Measurements from ENCODE around the gene S100A6. TPM values are rescaled to one million over a fixed set of nuclear protein-coding genes. Genes with fewer than 3 reads are reported as not detected.
"Not testable (repeated sequence)": the region's sequence is repeated elsewhere in the genome, so short reads cannot be mapped to it uniquely, and the experiment has no call there.

S100A6 gene
- total RNA-seq, 1 experiment from 2014 or later, result 19.2 TPM

GRCh38 chr1:153563991-153564390 is 28.2 kb upstream of the S100A6 start (continued):
- no peak for TF ChIP-seq ZBTB43 (CRISPR knock-in tag; IDR thresholded peaks at IDR 0.05)
- no peak for TF ChIP-seq JAZF1 (CRISPR knock-in tag; IDR thresholded peaks at IDR 0.05)
- TF ChIP-seq PRRX2 (CRISPR knock-in tag; IDR thresholded peaks at IDR 0.05), result no peak
- TF ChIP-seq CREM (CRISPR knock-in tag; IDR thresholded peaks at IDR 0.05), result no peak
- no peak for TF ChIP-seq PREB (CRISPR knock-in tag; IDR thresholded peaks at IDR 0.05; ENCODE audit: borderline replicate concordance)
- no peak for TF ChIP-seq TP53 (CRISPR knock-in tag; IDR thresholded peaks at IDR 0.05)
- TF ChIP-seq NR2C2 (CRISPR knock-in tag; IDR thresholded peaks at IDR 0.05), result no peak
- no peak for TF ChIP-seq ERG (CRISPR knock-in tag; IDR thresholded peaks at IDR 0.05)
- TF ChIP-seq ZNF671 (CRISPR knock-in tag; IDR thresholded peaks at IDR 0.05), result no peak
- no peak for TF ChIP-seq STAT6 (CRISPR knock-in tag; conservative IDR thresholded peaks at IDR 0.05; ENCODE audit: low read depth)
- TF ChIP-seq RORB (CRISPR knock-in tag; IDR thresholded peaks at IDR 0.05), result no peak
- no peak for TF ChIP-seq EMX1 (CRISPR knock-in tag; IDR thresholded peaks at IDR 0.05)
- no peak for TF ChIP-seq SMAD4 (CRISPR knock-in tag; IDR thresholded peaks at IDR 0.05)

GRCh38 chr1:153563483-153563901 is 27.7 kb upstream of the S100A6 start:
- ATAC-seq (no peak), DNase-seq (ENCODE audit: low spot score) (no peak)
- Mint-ChIP-seq H3K4me3 (no peak overlapping the region), H3K27ac (no peak overlapping the region), H3K4me1 (peaks cover 26% of the 10 kb centered on the region), H3K27me3 (ENCODE audit: low read depth) (no peaks in the 10 kb centered on the region; the same call in 1 of the 2 replicates), H3K9me3 (no peaks in the 10 kb centered on the region), H3K36me3 (no peaks in the 10 kb centered on the region)
- ChIA-PET POLR2A (interaction anchor here (1.0 kb wide), 1 partner anchor 17 kb away, joined by 3 read pairs; no protein-coding TSS in a partner anchor), CTCF (interaction anchor here (0.9 to 3.9 kb wide), 8 partner anchors 9 to 210 kb away, joined by 3 to 28 read pairs (median 6); partner anchors contain the start of genes S100A13, S100A3 and S100A4)
- no peak for TF ChIP-seq TP53 (CRISPR knock-in tag; IDR thresholded peaks at IDR 0.05)
- TF ChIP-seq HMGXB4 (CRISPR knock-in tag; IDR thresholded peaks at IDR 0.05), result no peak
- no peak for TF ChIP-seq ZNF219 (CRISPR knock-in tag; IDR thresholded peaks at IDR 0.05; ENCODE audit: borderline replicate concordance)
- no peak for TF ChIP-seq TEAD1 (CRISPR knock-in tag; IDR thresholded peaks at IDR 0.05)
- TF ChIP-seq ZSCAN18 (CRISPR knock-in tag; IDR thresholded peaks at IDR 0.05), result no peak
- TF ChIP-seq IRF2 (CRISPR knock-in tag; IDR thresholded peaks at IDR 0.05; ENCODE audit: borderline replicate concordance, low read depth), result no peak
- TF ChIP-seq ATF6 (CRISPR knock-in tag; IDR thresholded peaks at IDR 0.05), result no peak
- TF ChIP-seq ATF2 (CRISPR knock-in tag; IDR thresholded peaks at IDR 0.05; ENCODE audit: borderline replicate concordance, low read depth), result no peak

- CTCF ChIA-PET, result interaction anchor here (1.0 to 3.9 kb wide), 5 partner anchors 10 to 66 kb away, joined by 4 to 28 read pairs (median 7); partner anchors contain the start of genes S100A1, S100A13 and S100A6
- POLR2A ChIA-PET; H3K9me3 Mint-ChIP-seq; H3K36me3 Mint-ChIP-seq; H3K4me3 Mint-ChIP-seq; ATAC-seq; H3K27me3 Mint-ChIP-seq (ENCODE audit: low read depth); DNase-seq (ENCODE audit: low spot score); H3K27ac Mint-ChIP-seq: not testable (repeated sequence)
- peaks cover 14% of the 10 kb centered on the region for H3K4me1 Mint-ChIP-seq
Observed at GRCh38 chr1:153562021-153562420, 26.2 kb upstream of the S100A6 start.
